ENCODE results near the gene C12orf60.

C12orf60 gene

DNA sequence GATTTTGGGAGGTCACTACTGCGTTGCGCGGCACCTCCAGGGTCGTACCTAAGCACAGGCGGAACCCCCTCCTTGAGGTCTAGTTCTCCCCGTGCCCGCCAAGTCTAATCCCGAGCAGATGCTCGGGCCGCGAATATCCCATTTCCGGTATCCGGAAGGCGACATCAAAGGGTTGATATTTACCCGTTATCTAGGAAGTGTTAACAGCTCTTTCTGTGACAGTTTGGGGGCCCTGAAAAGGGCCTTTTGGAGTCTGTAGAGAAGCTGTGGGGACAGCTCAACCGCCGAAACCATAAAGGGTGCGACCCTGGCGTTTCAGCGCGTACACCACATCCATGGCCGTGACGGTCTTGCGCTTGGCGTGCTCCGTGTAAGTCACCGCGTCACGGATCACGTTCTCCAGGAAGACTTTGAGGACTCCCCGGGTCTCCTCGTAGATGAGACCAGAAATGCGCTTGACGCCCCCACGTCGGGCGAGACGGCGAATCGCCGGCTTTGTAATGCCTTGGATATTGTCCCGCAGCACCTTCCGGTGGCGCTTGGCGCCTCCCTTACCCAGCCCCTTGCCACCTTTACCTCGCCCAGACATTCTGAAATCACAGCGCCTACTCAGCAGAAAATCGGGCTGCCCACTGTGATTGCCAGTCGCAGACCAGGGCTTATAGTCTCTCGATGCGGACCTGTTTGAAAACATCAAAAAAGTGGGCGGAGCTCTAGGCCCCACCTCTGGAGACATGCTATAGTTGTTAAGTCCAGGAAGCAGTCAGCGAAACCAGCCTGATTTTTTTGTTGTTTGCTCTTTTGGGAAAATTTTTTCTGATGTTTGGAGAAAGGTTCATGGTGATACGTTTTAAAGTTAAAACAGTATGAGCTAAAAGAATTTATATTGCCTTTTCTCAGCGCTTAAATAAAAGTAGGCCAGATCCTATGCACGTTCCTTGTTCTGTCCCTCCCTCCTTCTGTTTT, 32.7 kb upstream of the C12orf60 start (continued):
- no peak for TF ChIP-seq ZNF423 (tag by site-specific recombination; IDR thresholded peaks at IDR 0.05)
- TF ChIP-seq ZNF221 (tag by site-specific recombination; IDR thresholded peaks at IDR 0.05; ENCODE audit: borderline replicate concordance) = no peak
- TF ChIP-seq, protein P1, sequence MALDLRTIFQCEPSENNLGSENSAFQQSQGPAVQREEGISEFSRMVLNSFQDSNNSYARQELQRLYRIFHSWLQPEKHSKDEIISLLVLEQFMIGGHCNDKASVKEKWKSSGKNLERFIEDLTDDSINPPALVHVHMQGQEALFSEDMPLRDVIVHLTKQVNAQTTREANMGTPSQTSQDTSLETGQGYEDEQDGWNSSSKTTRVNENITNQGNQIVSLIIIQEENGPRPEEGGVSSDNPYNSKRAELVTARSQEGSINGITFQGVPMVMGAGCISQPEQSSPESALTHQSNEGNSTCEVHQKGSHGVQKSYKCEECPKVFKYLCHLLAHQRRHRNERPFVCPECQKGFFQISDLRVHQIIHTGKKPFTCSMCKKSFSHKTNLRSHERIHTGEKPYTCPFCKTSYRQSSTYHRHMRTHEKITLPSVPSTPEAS (tag by site-specific recombination; IDR thresholded peaks at IDR 0.05) = no peak
- TF ChIP-seq, protein P2, sequence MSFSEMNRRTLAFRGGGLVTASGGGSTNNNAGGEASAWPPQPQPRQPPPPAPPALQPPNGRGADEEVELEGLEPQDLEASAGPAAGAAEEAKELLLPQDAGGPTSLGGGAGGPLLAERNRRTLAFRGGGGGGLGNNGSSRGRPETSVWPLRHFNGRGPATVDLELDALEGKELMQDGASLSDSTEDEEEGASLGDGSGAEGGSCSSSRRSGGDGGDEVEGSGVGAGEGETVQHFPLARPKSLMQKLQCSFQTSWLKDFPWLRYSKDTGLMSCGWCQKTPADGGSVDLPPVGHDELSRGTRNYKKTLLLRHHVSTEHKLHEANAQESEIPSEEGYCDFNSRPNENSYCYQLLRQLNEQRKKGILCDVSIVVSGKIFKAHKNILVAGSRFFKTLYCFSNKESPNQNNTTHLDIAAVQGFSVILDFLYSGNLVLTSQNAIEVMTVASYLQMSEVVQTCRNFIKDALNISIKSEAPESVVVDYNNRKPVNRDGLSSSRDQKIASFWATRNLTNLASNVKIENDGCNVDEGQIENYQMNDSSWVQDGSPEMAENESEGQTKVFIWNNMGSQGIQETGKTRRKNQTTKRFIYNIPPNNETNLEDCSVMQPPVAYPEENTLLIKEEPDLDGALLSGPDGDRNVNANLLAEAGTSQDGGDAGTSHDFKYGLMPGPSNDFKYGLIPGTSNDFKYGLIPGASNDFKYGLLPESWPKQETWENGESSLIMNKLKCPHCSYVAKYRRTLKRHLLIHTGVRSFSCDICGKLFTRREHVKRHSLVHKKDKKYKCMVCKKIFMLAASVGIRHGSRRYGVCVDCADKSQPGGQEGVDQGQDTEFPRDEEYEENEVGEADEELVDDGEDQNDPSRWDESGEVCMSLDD (tag by site-specific recombination; IDR thresholded peaks at IDR 0.05) = no peak
- TF ChIP-seq GLIS2 (tag by site-specific recombination; IDR thresholded peaks at IDR 0.05) = peak; percentile 20; the same call in 1 of the 2 replicates
- TF ChIP-seq, protein P3, sequence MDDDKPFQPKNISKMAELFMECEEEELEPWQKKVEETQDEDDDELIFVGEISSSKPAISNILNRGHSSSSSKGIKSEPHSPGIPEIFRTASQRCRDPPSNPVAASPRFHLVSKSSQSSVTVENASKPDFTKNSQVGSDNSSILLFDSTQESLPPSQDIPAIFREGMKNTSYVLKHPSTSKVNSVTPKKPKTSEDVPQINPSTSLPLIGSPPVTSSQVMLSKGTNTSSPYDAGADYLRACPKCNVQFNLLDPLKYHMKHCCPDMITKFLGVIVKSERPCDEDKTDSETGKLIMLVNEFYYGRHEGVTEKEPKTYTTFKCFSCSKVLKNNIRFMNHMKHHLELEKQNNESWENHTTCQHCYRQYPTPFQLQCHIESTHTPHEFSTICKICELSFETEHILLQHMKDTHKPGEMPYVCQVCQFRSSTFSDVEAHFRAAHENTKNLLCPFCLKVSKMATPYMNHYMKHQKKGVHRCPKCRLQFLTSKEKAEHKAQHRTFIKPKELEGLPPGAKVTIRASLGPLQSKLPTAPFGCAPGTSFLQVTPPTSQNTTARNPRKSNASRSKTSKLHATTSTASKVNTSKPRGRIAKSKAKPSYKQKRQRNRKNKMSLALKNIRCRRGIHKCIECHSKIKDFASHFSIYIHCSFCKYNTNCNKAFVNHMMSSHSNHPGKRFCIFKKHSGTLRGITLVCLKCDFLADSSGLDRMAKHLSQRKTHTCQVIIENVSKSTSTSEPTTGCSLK (tag by site-specific recombination; IDR thresholded peaks at IDR 0.05) = no peak
- peak; percentile 61; the same call in 1 of the 2 replicates for TF ChIP-seq SP7 (tag by site-specific recombination; IDR thresholded peaks at IDR 0.05)
- TF ChIP-seq SP3 (tag by site-specific recombination; IDR thresholded peaks at IDR 0.05) = peak; percentile 95
- no peak for TF ChIP-seq ZNF19 (tag by site-specific recombination; IDR thresholded peaks at IDR 0.05; ENCODE audit: low read depth)

DNA sequence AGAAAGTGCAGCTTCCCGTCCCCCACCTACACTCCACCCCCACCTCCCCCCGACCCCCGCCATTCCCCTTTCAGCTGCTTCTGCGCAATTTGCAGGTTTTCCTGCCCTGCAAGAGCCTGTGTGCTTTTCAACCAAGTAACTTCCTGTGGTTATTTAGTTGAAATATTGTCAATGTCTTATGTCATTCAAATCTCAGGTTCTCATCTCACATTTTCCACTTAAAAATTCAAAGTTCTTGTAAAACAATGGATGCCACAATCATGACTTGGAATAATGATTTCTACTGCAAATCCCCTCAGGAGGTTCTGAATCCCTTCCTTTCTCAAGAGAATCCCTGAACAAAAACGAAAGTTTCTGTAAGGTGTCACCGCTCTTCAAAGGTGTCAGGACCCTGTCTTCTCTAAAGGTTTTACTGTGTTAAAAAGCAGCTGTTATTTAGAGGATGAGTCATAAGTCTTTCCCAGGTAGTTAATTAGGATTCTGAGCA, 31.8 kb upstream of the C12orf60 start:
- no peak for TF ChIP-seq SETDB1 (IDR thresholded peaks at IDR 0.05; ENCODE audit: insufficient read length, low read length)
- TF ChIP-seq ZNF426 (tag by site-specific recombination; IDR thresholded peaks at IDR 0.05) = no peak
- no peak for TF ChIP-seq WT1 (tag by site-specific recombination; IDR thresholded peaks at IDR 0.05)
- Histone ChIP-seq H3K9me3 (ENCODE audit: control insufficient read depth, insufficient read depth, low read depth, low read length) (no peaks in the 10 kb centered on the region), H3K4me1 (ENCODE audit: control insufficient read depth, insufficient read depth, low read length) (peaks cover 5% of the 10 kb centered on the region; the same call in 1 of the 2 replicates), H3K27ac (ENCODE audit: extremely low read depth, low read depth, low read length) (no peak overlapping the region), H3K36me3 (ENCODE audit: control insufficient read depth in 2 of 2, insufficient read depth in 1 of 2, low read length in 2 of 2) (no peaks in the 10 kb centered on the region), H3K4me3 (ENCODE audit: low read depth, low read length) (no peak overlapping the region)
- POLR2A ChIA-PET = interaction anchor here (0.6 to 2.9 kb wide), 12 partner anchors 7 to 581 kb away, joined by 3 to 32 read pairs (median 4); partner anchors contain the start of genes C12orf60 and WBP11
- CTCF ChIA-PET = interaction anchor here (0.6 kb wide), 2 partner anchors 18 to 28 kb away, joined by 3 read pairs; no protein-coding TSS in a partner anchor

DNA sequence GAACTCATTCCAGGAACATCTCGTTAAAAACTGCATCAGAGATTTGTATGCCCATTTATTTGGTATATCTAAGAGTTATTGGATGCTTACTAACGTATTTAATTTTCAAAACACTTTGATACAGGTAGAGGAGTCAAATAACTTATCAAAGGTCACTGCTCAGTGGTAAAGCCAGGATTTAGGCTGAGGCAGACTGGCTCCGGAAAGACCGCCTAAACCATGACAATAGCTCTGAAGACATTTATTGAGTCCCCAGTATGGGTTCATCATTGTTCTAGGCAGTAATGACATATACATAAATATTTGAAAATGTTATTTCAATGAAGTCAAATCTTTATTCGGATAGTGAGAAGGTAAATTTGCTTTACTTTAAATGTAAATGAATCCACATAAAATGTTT, 30.5 kb upstream of the C12orf60 start:
- TF ChIP-seq, protein P4, sequence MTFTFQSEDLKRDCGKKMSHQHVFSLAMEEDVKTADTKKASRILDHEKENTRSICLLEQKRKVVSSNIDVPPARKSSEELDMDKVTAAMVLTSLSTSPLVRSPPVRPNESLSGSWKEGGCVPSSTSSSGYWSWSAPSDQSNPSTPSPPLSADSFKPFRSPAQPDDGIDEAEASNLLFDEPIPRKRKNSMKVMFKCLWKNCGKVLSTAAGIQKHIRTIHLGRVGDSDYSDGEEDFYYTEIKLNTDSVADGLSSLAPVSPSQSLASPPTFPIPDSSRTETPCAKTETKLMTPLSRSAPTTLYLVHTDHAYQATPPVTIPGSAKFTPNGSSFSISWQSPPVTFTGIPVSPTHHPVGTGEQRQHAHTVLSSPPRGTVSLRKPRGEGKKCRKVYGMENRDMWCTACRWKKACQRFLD (tag by site-specific recombination; IDR thresholded peaks at IDR 0.05) = no peak
- TF ChIP-seq ZNF621 (tag by site-specific recombination; IDR thresholded peaks at IDR 0.05) (no peak), PRDM1 (tag by site-specific recombination; IDR thresholded peaks at IDR 0.05) (no peak), ZNF37A (tag by site-specific recombination; IDR thresholded peaks at IDR 0.05) (no peak), ZNF350 (tag by site-specific recombination; IDR thresholded peaks at IDR 0.05) (no peak), ZNF596 (tag by site-specific recombination; IDR thresholded peaks at IDR 0.05) (no peak), RBAK (tag by site-specific recombination; IDR thresholded peaks at IDR 0.05) (no peak), OVOL3 (tag by site-specific recombination; IDR thresholded peaks at IDR 0.05) (no peak), ZNF585B (tag by site-specific recombination; IDR thresholded peaks at IDR 0.05) (no peak), ZNF658 (tag by site-specific recombination; IDR thresholded peaks at IDR 0.05) (no peak), ZNF654 (tag by site-specific recombination; IDR thresholded peaks at IDR 0.05; ENCODE audit: low read depth) (no peak)
- TF ChIP-seq, protein P5, sequence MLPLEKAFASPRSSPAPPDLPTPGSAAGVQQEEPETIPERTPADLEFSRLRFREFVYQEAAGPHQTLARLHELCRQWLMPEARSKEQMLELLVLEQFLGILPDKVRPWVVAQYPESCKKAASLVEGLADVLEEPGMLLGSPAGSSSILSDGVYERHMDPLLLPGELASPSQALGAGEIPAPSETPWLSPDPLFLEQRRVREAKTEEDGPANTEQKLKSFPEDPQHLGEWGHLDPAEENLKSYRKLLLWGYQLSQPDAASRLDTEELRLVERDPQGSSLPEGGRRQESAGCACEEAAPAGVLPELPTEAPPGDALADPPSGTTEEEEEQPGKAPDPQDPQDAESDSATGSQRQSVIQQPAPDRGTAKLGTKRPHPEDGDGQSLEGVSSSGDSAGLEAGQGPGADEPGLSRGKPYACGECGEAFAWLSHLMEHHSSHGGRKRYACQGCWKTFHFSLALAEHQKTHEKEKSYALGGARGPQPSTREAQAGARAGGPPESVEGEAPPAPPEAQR (tag by site-specific recombination; IDR thresholded peaks at IDR 0.05) = no peak

More for the DNA sequence above, 30.5 kb upstream of the C12orf60 start:
- POLR2A ChIA-PET = interaction anchor here (0.7 to 2.6 kb wide), 2 partner anchors 30 to 469 kb away, joined by 6 to 18 read pairs; partner anchors contain the start of genes C12orf60 and WBP11
- peaks cover 10% of the 10 kb centered on the region; the same call in 1 of the 2 replicates for H3K4me1 ChIP-seq (ENCODE audit: control insufficient read depth, insufficient read depth, low read length)
- H3K9me3 ChIP-seq (ENCODE audit: control insufficient read depth, insufficient read depth, low read depth, low read length) = no peaks in the 10 kb centered on the region
- CTCF ChIA-PET = interaction anchor here (0.5 kb wide), 1 partner anchor 535 kb away, joined by 3 read pairs; no protein-coding TSS in a partner anchor
- no peak overlapping the region for H3K4me3 ChIP-seq (ENCODE audit: low read depth, low read length)
- no peak overlapping the region for H3K27ac ChIP-seq (ENCODE audit: extremely low read depth, low read depth, low read length)
- no peaks in the 10 kb centered on the region for H3K36me3 ChIP-seq (ENCODE audit: control insufficient read depth in 2 of 2, insufficient read depth in 1 of 2, low read length in 2 of 2)
